GM12878 (cell line): ENCODE measurements around the gene CACNA2D2. TPM values are rescaled to one million over a fixed set of nuclear protein-coding genes. Genes with fewer than 3 reads are reported as not detected.

Experiments used
- ATAC-seq: fragments of 200-7000 bp; cut with Tn5 transposase; 3 replicates; pipeline ENCODE4 v1.9.1; 2020; ENCODE audit warnings: mild to moderate bottlenecking, moderate library complexity
- BruUV-seq: library from RNA; stranded (reverse); fragments of 400-500 nt; replicated peaks from 2 replicates; lab custom pipeline; 2021; lab: Mats Ljungman, UMichigan
- CTCF ChIA-PET: fragments of 300-600 bp; sonication (Branson Sonifier 250); formaldehyde crosslinking; extraction: SDS; loops from one replicate; lab custom pipeline; 2021; ENCODE audit warnings: inconsistent platforms; lab: Yijun Ruan, JAX
- POLR2A ChIA-PET: fragments of 350-600 bp; formaldehyde crosslinking; extraction: SDS; loops from one replicate; lab custom pipeline; 2021; ENCODE audit warnings: inconsistent platforms; lab: Charles Lee
- RAD21 ChIA-PET: fragments of 300-600 bp; sonication (Branson Sonifier 250); formaldehyde crosslinking; loops from one replicate; lab custom pipeline; 2023; ENCODE audit warnings: antibody characterized with exemption; ENCODE audit not compliant: unreplicated experiment; lab: Charles Lee
- SMC1A ChIA-PET: fragments of 300-600 bp; sonication (Branson Sonifier 250); formaldehyde crosslinking; loops from one replicate; lab custom pipeline; 2023; ENCODE audit not compliant: unreplicated experiment, uncharacterized antibody; lab: Charles Lee
- DNase-seq: peaks from one replicate; pipeline ENCODE4 v3.0.0-alpha.2; 2011; ENCODE audit warnings: low read depth, low spot score
- FAIRE-seq: peaks from 3 replicates; lab custom pipeline; 2011; peaks lifted over from hg19 to GRCh38; lab: Jason Lieb, UNC
- H2AFZ ChIP-seq: 2 replicates; pipeline ENCODE4 v1.6.0; 2011; ENCODE audit warnings: low read depth, low read length, control low read depth; ENCODE audit not compliant: control insufficient read depth
- H3K27ac ChIP-seq: 2 replicates; pipeline ENCODE4 v1.5.1; 2011; ENCODE audit warnings: control low read depth; ENCODE audit not compliant: control insufficient read depth, insufficient read depth
- H3K27me3 ChIP-seq, 2 experiments: replicated peaks in 1 of 2; 2 replicates each; pipeline versions ENCODE4 v1.6.0 to v1.6.1; 2011; ENCODE audit warnings: low read length in 1 of 2; ENCODE audit not compliant: control insufficient read depth in 2 of 2, insufficient read depth in 2 of 2
- H3K36me3 ChIP-seq, 2 experiments: 2 replicates each; pipeline ENCODE4 v1.5.1; 2011; ENCODE audit warnings: low read length in 1 of 2; ENCODE audit not compliant: control insufficient read depth in 2 of 2, insufficient read depth in 2 of 2
- H3K4me1 ChIP-seq: 2 replicates; pipeline ENCODE4 v1.6.1; 2011; ENCODE audit warnings: mild to moderate bottlenecking, low read length, moderate library complexity, mixed read lengths; ENCODE audit not compliant: control insufficient read depth, insufficient read depth
- H3K4me2 ChIP-seq: 2 replicates; pipeline ENCODE4 v1.6.0; 2011; ENCODE audit warnings: control low read depth; ENCODE audit not compliant: control insufficient read depth, insufficient read depth
- H3K4me3 ChIP-seq: fragments of 200-600 bp; sonication (generic); 2 replicates; pipeline ENCODE4 v1.5.1; 2016
- H3K79me2 ChIP-seq: 2 replicates; pipeline ENCODE4 v1.6.0; 2011; ENCODE audit warnings: low read length; ENCODE audit not compliant: control insufficient read depth, insufficient read depth
- H3K9ac ChIP-seq: 2 replicates; pipeline ENCODE4 v1.8.0; 2011; ENCODE audit warnings: low read length, control low read depth, mixed read lengths; ENCODE audit not compliant: control insufficient read depth, insufficient read depth
- H3K9me3 ChIP-seq: replicated peaks from 3 replicates; pipeline ENCODE4 v1.5.1; 2011; ENCODE audit warnings: mild to moderate bottlenecking, low read length; ENCODE audit not compliant: control insufficient read depth, insufficient read depth
- H4K20me1 ChIP-seq: 2 replicates; pipeline ENCODE4 v1.6.0; 2011; ENCODE audit not compliant: control insufficient read depth, insufficient read depth
- HDAC2 ChIP-seq: fragments of 200-600 bp; sonication (generic); IDR thresholded peaks from 2 replicates; pipeline ENCODE4 v1.6.1; 2017
- IRF4 ChIP-seq: IDR thresholded peaks from 2 replicates; pipeline ENCODE4 v1.6.1; 2011; ENCODE audit warnings: low read depth, low read length
- JUND ChIP-seq: IDR thresholded peaks from 2 replicates; pipeline ENCODE4 v1.6.1; 2012; ENCODE audit warnings: low read depth, mild to moderate bottlenecking, low read length, improper control_type of control experiment, moderate library complexity
- KLF5 ChIP-seq: fragments of 450-650 bp; IDR thresholded peaks from 2 replicates; pipeline ENCODE4 v1.6.1; 2014; ENCODE audit warnings: mild to moderate bottlenecking; ENCODE audit not compliant: partially characterized antibody
- MEF2B ChIP-seq: fragments of 450-650 bp; IDR thresholded peaks from 2 replicates; pipeline ENCODE4 v1.6.1; 2018; ENCODE audit warnings: mild to moderate bottlenecking, moderate library complexity; ENCODE audit not compliant: partially characterized antibody, poor library complexity, severe bottlenecking
- NFYB ChIP-seq: IDR thresholded peaks from 2 replicates; pipeline ENCODE4 v1.6.1; 2011; ENCODE audit warnings: low read depth, mild to moderate bottlenecking, low read length, improper control_type of control experiment, moderate library complexity; ENCODE audit not compliant: insufficient read depth
- RCOR1 ChIP-seq: conservative IDR thresholded peaks from 2 replicates; pipeline ENCODE4 v1.6.1; 2012; ENCODE audit warnings: low read depth, low read length, improper control_type of control experiment
- RELA ChIP-seq: fragments of 450-650 bp; IDR thresholded peaks from 2 replicates; pipeline ENCODE4 v1.8.0; 2014; ENCODE audit warnings: borderline replicate concordance; ENCODE audit not compliant: partially characterized antibody
- RUNX3 ChIP-seq: IDR thresholded peaks from 2 replicates; pipeline ENCODE4 v1.6.1; 2012; ENCODE audit warnings: low read length, inconsistent platforms
- SIX5 ChIP-seq: IDR thresholded peaks from 2 replicates; pipeline ENCODE4 v1.6.1; 2011; ENCODE audit warnings: mild to moderate bottlenecking, low read depth, low read length, moderate library complexity; ENCODE audit not compliant: severe bottlenecking
- SMAD1 ChIP-seq: fragments of 450-650 bp; IDR thresholded peaks from 2 replicates; pipeline ENCODE4 v1.6.1; 2018; ENCODE audit warnings: mild to moderate bottlenecking, low read depth; ENCODE audit not compliant: partially characterized antibody
- YBX1 ChIP-seq: fragments of 450-650 bp; IDR thresholded peaks from 2 replicates; pipeline ENCODE4 v1.6.1; 2016; ENCODE audit warnings: antibody characterized with exemption
- ZNF687 ChIP-seq: fragments of 450-650 bp; IDR thresholded peaks from 2 replicates; pipeline ENCODE4 v1.6.1; 2017; ENCODE audit warnings: mild to moderate bottlenecking, moderate library complexity
- WGBS: methylation state at CpG from one replicate; pipeline ENCODE4 v1.1.6; 2016; ENCODE audit warnings: low lambda C conversion rate; ENCODE audit not compliant: insufficient replicate concordance, insufficient coverage; ENCODE audit errors: missing lambda C conversion rate; 5-methylcytosine and 5-hydroxymethylcytosine counted together
- in situ Hi-C: fragments of 300-500 bp; cut with MboI; formaldehyde crosslinking; loops from 9 replicates; pipeline ENCODE4 v1.14.3; 2018; ENCODE audit warnings: mixed read lengths
- intact Hi-C: fragments of 100-400 bp; cut with micrococcal nuclease; formaldehyde crosslinking; loops from one replicate; pipeline ENCODE4 v1.14.2; 2022; ENCODE audit not compliant: unreplicated experiment
- polyA plus RNA-seq, 11 experiments: library from polyadenylated mRNA; depleted of rRNA in 4 of 11; unstranded in 6 of 11; stranded (reverse) in 5 of 11; fragments of >200 nt; fragmentation: Nextera tagmentation in 4 of 11; fragmentation: Illumina TruSeq in 1 of 11; extraction: Ambion mirVana in 4 of 11; extraction: Trizol in 1 of 11; gene quantifications; 1 replicate in 1 of 11; 2 replicates in 10 of 11; pipeline versions ENCODE4 v1.2.1 to v1.2.3, GENCODE V29; 2011 to 2016; ENCODE audit warnings: inconsistent platforms in 2 of 11, missing spikeins in 2 of 11, low read depth in 1 of 11
- total RNA-seq, 4 experiments: library from RNA; depleted of rRNA in 3 of 4; stranded (reverse); fragments of >200 nt in 3 of 4; fragmentation: Illumina TruSeq in 1 of 4; extraction: Trizol in 1 of 4; gene quantifications; 2 replicates each; pipeline versions ENCODE4 v1.2.1 to v1.2.3, GENCODE V29; 2013 to 2021
- TF ChIP-seq, protein P1 (sequence below): IDR thresholded peaks from 2 replicates; pipeline ENCODE4 v1.6.1; 2012; ENCODE audit warnings: low read depth, low read length, improper control_type of control experiment
- TF ChIP-seq, protein P2 (sequence below): IDR thresholded peaks from 2 replicates; pipeline ENCODE4 v1.6.1; 2012; ENCODE audit warnings: low read depth, low read length, improper control_type of control experiment

Gene CACNA2D2
- total and polyA plus RNA-seq, 10 of the 15 experiments (the other 5 are each of a cell fraction or from before 2014, with no cell fraction given) = 0.03 to 0.07 TPM; not detected in 8

DNA sequence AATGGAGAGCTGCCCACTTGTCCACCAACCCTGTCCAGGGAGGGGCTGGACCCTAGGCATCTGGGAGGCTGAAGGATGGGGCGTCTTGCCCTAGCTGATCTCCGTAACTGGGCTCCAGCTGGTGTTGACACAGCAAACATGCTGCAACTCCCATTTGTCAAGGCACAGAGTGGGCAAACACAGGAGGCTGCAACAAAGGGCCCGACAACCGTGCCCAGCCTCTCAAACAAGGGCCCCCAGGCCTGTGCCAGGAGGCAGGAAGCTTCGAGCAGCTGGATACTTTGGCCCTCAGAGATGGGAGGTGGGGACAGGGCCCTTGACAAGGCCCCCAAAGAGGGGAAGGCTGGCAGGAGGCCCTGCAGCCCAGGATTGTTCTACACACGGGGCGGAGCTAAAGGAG is 79.9 kb downstream of the CACNA2D2 start:
- no peak overlapping the region for H2AFZ ChIP-seq
- FAIRE-seq = no peak
- no peak overlapping the region for H3K4me3 ChIP-seq
- no peaks in the 10 kb centered on the region; a peak in 2 of 4 replicates for H3K27me3 ChIP-seq
- H3K36me3 ChIP-seq = no peaks in the 10 kb centered on the region
- BruUV-seq = no TSS peak
- in situ Hi-C loops = no loop called here
- CTCF ChIA-PET = no interaction called here
- no peaks in the 10 kb centered on the region for H3K4me1 ChIP-seq
- ATAC-seq = no peak
- no peak overlapping the region for H3K9ac ChIP-seq
- WGBS = 7% methylated on average over 7 of the region's 7 CpGs
- RAD21 ChIA-PET = no interaction called here
- intact Hi-C loops = no loop called here
- no peak overlapping the region for H3K27ac ChIP-seq
- H4K20me1 ChIP-seq = no peaks in the 10 kb centered on the region
- POLR2A ChIA-PET = no interaction called here
- TF ChIP-seq RUNX3 = no peak
- TF ChIP-seq, protein P1, sequence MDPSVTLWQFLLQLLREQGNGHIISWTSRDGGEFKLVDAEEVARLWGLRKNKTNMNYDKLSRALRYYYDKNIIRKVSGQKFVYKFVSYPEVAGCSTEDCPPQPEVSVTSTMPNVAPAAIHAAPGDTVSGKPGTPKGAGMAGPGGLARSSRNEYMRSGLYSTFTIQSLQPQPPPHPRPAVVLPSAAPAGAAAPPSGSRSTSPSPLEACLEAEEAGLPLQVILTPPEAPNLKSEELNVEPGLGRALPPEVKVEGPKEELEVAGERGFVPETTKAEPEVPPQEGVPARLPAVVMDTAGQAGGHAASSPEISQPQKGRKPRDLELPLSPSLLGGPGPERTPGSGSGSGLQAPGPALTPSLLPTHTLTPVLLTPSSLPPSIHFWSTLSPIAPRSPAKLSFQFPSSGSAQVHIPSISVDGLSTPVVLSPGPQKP = no peak
- TF ChIP-seq NFYB = no peak
- TF ChIP-seq HDAC2 = no peak
- no peak for TF ChIP-seq YBX1
- no peak for TF ChIP-seq IRF4
- TF ChIP-seq, protein P2, sequence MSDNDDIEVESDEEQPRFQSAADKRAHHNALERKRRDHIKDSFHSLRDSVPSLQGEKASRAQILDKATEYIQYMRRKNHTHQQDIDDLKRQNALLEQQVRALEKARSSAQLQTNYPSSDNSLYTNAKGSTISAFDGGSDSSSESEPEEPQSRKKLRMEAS = no peak
- TF ChIP-seq JUND = no peak
- no peak for TF ChIP-seq SIX5
- no peak for TF ChIP-seq MEF2B
- TF ChIP-seq RELA = no peak
- TF ChIP-seq RCOR1 = no peak
- TF ChIP-seq KLF5 = no peak
- TF ChIP-seq ZNF687 = no peak
- no peak for TF ChIP-seq SMAD1
- SMC1A ChIA-PET = no interaction called here
- H3K9me3 ChIP-seq = no peaks in the 10 kb centered on the region
- no peak overlapping the region for H3K4me2 ChIP-seq
- H3K79me2 ChIP-seq = no peaks in the 10 kb centered on the region
- no peak for DNase-seq
